Gastrocnemius medialis (tissue), 4 donors: Measurements from ENCODE around the gene PER3.

Experiments
- POLR2A ChIP-seq, 2 donors: fragments of 450-650 bp; IDR thresholded peaks; one replicate each; pipeline ENCODE4 v1.6.1; 2017; ENCODE audit warnings: antibody characterized with exemption in 2 of 2, mild to moderate bottlenecking in 2 of 2, moderate library complexity in 2 of 2
- TF ChIP-seq, protein P1 (sequence below), 5 experiments: fragments of 450-650 bp in 3 of 5; fragments of 200-600 bp in 2 of 5; sonication (generic) in 2 of 5; IDR thresholded peaks in 4 of 5; conservative IDR thresholded peaks in 1 of 5; 1 replicate in 4 of 5; 2 replicates in 1 of 5; pipeline ENCODE4 v1.5.1; 2016 to 2019; ENCODE audit warnings: antibody characterized with exemption in 5 of 5, mild to moderate bottlenecking in 3 of 5, moderate library complexity in 3 of 5

DNA sequence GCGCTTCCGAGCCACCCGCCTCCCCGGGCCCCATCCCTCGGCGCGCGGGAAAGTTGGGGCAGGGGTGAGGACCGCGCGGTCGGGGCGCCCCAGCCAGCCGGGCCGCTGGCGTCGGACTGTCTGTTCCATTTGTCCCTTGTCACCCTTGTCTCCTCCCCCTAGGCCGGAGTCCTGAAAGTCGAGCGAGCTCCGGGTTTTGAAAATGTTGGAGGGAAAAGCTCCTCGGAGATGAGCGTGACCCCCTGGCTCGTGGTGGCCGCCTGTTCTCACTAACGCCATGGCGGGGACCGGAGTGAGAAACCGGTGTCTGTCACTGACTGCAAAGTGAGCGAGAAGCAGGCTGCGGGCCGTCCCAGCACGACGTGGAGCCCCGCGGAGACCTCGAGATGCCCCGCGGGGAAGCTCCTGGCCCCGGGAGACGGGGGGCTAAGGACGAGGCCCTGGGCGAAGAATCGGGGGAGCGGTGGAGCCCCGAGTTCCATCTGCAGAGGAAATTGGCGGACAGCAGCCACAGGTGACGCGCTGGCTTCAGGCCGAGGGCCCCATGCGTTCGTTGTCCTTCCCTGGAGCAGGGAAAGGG lies 491 bp downstream of the PER3 start:
- TF ChIP-seq, protein P1, sequence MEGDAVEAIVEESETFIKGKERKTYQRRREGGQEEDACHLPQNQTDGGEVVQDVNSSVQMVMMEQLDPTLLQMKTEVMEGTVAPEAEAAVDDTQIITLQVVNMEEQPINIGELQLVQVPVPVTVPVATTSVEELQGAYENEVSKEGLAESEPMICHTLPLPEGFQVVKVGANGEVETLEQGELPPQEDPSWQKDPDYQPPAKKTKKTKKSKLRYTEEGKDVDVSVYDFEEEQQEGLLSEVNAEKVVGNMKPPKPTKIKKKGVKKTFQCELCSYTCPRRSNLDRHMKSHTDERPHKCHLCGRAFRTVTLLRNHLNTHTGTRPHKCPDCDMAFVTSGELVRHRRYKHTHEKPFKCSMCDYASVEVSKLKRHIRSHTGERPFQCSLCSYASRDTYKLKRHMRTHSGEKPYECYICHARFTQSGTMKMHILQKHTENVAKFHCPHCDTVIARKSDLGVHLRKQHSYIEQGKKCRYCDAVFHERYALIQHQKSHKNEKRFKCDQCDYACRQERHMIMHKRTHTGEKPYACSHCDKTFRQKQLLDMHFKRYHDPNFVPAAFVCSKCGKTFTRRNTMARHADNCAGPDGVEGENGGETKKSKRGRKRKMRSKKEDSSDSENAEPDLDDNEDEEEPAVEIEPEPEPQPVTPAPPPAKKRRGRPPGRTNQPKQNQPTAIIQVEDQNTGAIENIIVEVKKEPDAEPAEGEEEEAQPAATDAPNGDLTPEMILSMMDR (IDR thresholded peaks at IDR 0.05 in 4 of 5, conservative IDR thresholded peaks at IDR 0.05 in 1 of 5), result no peak
- TF ChIP-seq POLR2A (IDR thresholded peaks at IDR 0.05), result no peak
